Activated effector memory CD4-positive, alpha-beta T cell treated with Interleukin-2 at 50 U/mL for 16 hours (primary cell): ENCODE data around the gene ZSWIM4.

Experiments
- DNase-seq: peaks from one replicate; pipeline ENCODE4 v3.0.0-alpha.2; 2020

The ZSWIM4 gene

DNA sequence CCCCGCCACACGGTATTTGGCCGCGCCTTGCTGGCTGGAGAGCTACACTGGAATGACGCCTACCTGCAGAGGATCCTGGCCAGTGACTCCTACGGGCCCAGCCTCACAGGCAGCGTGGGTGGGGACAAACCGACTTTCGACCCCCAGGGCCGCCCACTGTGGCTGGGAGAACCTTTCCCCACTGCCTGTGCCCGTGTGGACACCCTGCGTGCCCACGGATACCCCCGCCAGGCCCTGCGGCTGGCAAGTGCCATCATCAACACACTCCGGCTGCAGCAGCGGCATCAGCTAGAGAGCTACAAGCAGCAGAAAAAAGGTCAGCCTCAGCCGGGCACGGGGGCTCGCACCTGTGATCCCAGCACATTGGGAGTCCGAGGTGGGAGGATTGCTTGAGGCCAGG lies 19.3 kb downstream of the ZSWIM4 start:
- DNase-seq, result no peak

- no peak for DNase-seq
Observed at GRCh38 chr19:13817018-13817614, 21.9 kb downstream of the ZSWIM4 start.

GRCh38 chr19:13817615-13818371 lies 22.6 kb downstream of the ZSWIM4 start:
- DNase-seq, result no peak

DNA sequence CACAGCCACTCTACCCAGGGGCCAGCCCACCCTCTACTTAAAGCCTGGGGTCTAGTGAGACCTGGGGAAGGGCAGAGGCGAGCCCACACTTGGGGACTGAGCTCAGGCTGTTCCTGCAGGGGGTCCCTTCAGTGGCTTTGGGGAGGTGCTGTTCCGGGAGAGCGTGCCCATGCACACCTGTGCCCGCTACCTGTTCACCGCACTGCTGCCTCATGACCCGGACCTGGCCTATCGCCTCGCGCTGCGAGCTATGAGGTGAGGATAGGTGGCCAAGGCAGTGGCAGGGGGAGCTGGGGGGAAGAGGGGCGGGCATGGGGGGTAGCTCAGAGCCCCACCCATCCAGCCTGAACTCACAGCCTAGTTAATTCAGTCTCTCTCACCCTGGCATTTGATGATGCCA lies 24.0 kb downstream of the ZSWIM4 start:
- DNase-seq, result no peak

- no peak for DNase-seq
Observed at GRCh38 chr19:13821292-13821691, 26.0 kb downstream of the ZSWIM4 start.

DNA sequence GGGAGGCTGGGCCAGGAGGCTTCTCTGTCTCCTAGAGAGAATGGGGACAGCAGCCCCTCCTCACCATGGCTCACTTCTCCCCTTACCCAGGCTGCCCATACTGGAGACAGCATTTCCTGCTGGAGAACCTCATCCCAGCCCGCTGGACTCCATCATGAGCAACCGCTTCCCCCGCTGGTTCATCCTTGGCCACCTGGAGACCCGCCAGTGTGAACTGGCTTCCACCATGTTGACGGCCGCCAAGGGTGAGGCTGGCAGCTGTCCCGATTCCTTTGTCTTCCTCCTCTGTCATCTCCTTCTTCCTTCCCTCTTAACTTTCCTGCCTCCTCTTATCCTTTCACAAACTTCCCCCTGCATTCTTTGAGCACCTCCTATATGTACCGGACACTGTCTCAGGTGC lies 28.0 kb downstream of the ZSWIM4 start:
- DNase-seq, result no peak

DNA sequence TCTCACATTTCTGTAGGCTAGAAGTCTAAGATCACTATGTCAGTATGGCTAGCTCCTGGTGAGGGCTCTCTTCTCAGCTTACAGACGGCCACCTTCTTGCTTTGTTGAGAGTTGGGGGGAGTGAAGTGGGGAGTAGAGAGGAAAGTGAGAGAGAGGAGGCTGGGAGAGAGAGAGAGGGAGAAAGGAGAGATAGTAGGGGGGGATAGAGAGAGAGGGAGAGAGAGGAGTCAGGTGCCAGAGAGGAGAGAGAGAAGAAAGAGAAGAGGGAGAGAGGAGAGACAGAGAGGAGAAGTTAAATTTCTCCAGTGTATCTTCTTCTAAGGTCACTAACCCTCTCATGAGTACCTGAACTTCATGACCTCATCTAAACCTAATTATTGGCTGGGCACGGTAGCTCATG lies 28.7 kb downstream of the ZSWIM4 start:
- DNase-seq, result no peak

GRCh38 chr19:13824703-13825102 lies 29.5 kb downstream of the ZSWIM4 start:
- no peak for DNase-seq

- no peak for DNase-seq
Observed at GRCh38 chr19:13825489-13826441, 30.5 kb downstream of the ZSWIM4 start.

DNA sequence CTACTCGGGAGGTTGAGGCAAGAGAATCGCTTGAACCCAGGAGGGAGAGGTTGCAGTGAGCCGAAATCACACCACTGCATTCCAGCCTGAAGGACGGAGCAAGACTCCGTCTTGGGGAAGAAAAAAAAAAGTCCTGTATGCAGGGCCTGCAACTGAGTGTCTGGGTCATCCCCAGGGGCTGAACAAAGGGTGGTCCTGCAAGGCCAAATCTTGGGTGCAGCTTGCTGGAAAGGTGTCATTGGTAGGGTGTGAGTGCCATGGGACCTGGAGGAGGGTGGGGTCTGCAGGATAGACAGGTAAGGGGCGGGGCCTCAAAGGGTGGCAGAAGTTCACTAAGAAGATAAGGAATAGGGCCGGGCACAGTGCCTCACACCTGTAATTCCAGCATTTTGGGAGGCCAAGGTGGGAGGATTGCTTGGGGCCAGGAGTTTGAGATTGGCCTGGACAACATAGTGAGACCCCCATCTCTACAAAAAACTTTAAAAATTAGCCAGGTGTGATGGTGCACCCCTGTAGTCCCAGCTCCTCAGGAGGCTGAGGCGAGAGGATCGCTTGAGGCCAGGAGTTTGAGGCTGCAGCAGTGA lies 31.5 kb downstream of the ZSWIM4 start:
- DNase-seq, result no peak

GRCh38 chr19:13827656-13828055 lies 32.4 kb downstream of the ZSWIM4 start:
- no peak for DNase-seq

- DNase-seq, result no peak
Observed at GRCh38 chr19:13830114-13830740, 35.0 kb downstream of the ZSWIM4 start.

DNA sequence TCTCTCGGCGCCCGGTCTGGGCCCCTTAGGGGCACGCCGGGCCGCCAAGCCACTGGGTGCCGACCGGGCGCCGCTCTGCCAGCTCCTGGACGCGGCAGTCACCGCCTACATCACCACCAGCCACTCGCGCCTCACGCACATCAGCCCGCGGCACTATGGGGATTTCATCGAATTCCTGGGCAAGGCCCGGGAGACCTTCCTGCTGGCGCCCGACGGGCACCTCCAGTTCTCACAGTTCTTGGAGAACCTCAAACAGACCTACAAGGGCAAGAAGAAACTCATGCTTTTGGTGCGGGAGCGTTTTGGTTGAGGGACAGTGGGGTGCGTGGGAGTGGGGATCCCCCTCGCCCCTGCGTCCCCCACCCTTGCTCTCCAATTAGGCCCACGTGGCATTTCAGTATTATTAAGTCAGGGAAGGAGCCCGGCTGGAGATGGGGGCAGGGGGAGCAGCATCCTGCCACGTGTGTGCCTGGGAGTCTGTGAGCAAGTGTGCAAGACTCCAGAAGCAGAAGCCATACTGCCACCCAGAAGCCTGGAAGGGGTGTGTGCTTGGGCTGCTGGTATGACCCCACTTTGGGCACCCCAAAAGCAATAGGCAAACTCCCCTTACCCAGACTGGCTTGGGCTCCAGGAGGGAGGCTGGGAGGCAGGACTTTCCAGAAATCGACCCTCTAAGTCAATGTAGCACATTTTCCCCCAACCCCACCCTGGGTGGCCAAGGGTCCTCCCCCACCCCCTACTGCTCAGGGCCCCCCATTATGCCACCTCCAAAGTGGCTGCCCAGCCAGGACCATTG lies 35.7 kb downstream of the ZSWIM4 start:
- no peak for DNase-seq

- DNase-seq, result no peak
Observed at GRCh38 chr19:13831537-13832467, 36.6 kb downstream of the ZSWIM4 start.

GRCh38 chr19:13833330-13834243 lies 38.3 kb downstream of the ZSWIM4 start:
- peak; percentile 82 for DNase-seq

DNA sequence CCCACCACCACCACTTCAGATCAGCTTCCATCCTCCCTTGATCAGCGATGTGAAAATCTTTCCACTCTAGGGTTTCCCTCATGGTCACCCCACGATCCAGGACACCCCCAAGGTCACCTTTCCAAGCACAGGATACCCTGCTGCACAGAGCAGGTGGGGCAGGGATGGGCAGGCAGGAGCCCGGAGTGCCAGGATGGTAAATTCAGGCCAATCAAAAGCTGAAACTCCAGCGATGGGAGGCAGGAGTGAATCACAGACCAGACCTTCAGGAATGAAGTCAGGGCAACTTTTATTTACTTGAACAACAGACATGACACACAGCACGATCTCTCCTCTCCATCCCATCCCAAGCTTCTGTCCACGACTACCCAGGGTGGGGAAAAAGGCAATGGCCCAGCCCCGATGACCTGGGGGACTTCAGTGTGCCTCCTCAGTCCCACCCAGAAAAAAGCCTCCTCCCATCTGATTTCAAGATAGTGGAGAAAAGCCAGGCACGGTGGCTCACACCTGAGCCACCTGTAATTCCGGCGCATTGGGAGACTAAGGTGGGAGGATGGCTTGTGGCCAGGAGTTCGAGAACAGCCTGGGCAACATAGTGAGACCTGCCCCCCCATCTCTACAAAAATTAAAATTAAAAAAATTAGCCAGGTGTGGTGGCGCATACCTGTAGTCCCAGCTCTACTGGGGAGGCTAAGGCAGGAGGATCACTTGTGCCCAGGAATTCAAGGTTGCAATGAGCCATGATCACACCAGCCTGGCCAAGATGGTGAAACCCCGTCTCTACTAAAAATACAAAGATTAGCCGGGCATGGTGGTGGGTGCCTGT lies 39.2 kb downstream of the ZSWIM4 start:
- no peak for DNase-seq

GRCh38 chr19:13835791-13836723 lies 40.8 kb downstream of the ZSWIM4 start:
- DNase-seq, result no peak
